IMR-90 (cell line): ENCODE data around the gene LETM1. TPM values are rescaled to one million over a fixed set of nuclear protein-coding genes. Genes with fewer than 3 reads are reported as not detected.

ENCODE experiments used
- ATAC-seq: fragments of 200-7000 bp; cut with Tn5 transposase; 2 replicates; pipeline ENCODE4 v1.9.1; 2020; ENCODE audit warnings: low read depth, mild to moderate bottlenecking, moderate library complexity
- BruUV-seq: library from RNA; stranded (reverse); fragments of 400-500 nt; replicated peaks from 2 replicates; lab custom pipeline; 2021; lab: Mats Ljungman, UMichigan
- CTCF ChIA-PET: fragments of 300-600 bp; formaldehyde crosslinking; extraction: SDS; loops from one replicate; lab custom pipeline; 2021; ENCODE audit warnings: antibody characterized with exemption; lab: Yijun Ruan, JAX
- POLR2A ChIA-PET: fragments of 300-600 bp; sonication (Branson Sonifier 250); formaldehyde crosslinking; loops from one replicate; lab custom pipeline; 2022; ENCODE audit warnings: antibody characterized with exemption; ENCODE audit not compliant: unreplicated experiment; lab: Charles Lee
- DNase-seq: peaks from one replicate; pipeline ENCODE4 v3.0.0; 2013
- H2AFZ ChIP-seq: replicated peaks from 2 replicates; pipeline ENCODE3; 2013; ENCODE audit warnings: low read length, mild to moderate bottlenecking; ENCODE audit not compliant: poor library complexity
- H2AK5ac ChIP-seq: 2 replicates; pipeline ENCODE4 v1.6.1; 2013; ENCODE audit warnings: low read depth, low read length, inconsistent platforms
- H2AK9ac ChIP-seq: replicated peaks from 2 replicates; pipeline ENCODE3; 2013; ENCODE audit warnings: mild to moderate bottlenecking, low read depth, low read length, moderate library complexity; ENCODE audit not compliant: poor library complexity
- H2BK120ac ChIP-seq: 2 replicates; pipeline ENCODE4 v1.6.1; 2013; ENCODE audit warnings: low read depth, low read length, inconsistent platforms
- H2BK15ac ChIP-seq: 3 replicates; pipeline ENCODE4 v1.6.1; 2013; ENCODE audit warnings: low read depth, low read length, inconsistent platforms
- H2BK20ac ChIP-seq: 2 replicates; pipeline ENCODE4 v1.6.1; 2013; ENCODE audit warnings: low read depth, mild to moderate bottlenecking, inconsistent platforms, low read length, moderate library complexity
- H2BK5ac ChIP-seq: 2 replicates; pipeline ENCODE4 v1.6.1; 2013; ENCODE audit warnings: mild to moderate bottlenecking, low read depth, low read length, inconsistent platforms; ENCODE audit not compliant: poor library complexity, severe bottlenecking
- H3K14ac ChIP-seq: replicated peaks from 2 replicates; pipeline ENCODE4 v1.6.1; 2013; ENCODE audit warnings: low read depth, low read length, inconsistent platforms
- H3K18ac ChIP-seq: 2 replicates; pipeline ENCODE4 v1.6.1; 2013; ENCODE audit warnings: low read depth, low read length, control low read depth
- H3K23ac ChIP-seq: 2 replicates; pipeline ENCODE4 v1.6.1; 2013; ENCODE audit warnings: low read depth, low read length, inconsistent platforms
- H3K27ac ChIP-seq: 2 replicates; pipeline ENCODE4 v1.5.1; 2013; ENCODE audit warnings: mild to moderate bottlenecking, control low read depth, low read length; ENCODE audit not compliant: insufficient read depth
- H3K27me3 ChIP-seq: 2 replicates; pipeline ENCODE4 v1.6.1; 2013; ENCODE audit warnings: low read length; ENCODE audit not compliant: control insufficient read depth, insufficient read depth
- H3K36me3 ChIP-seq: 2 replicates; pipeline ENCODE4 v1.6.1; 2013; ENCODE audit warnings: low read length, mixed read lengths; ENCODE audit not compliant: control insufficient read depth, insufficient read depth
- H3K4ac ChIP-seq: 2 replicates; pipeline ENCODE4 v1.6.1; 2013; ENCODE audit warnings: low read depth, low read length, inconsistent platforms
- H3K4me1 ChIP-seq: 2 replicates; pipeline ENCODE4 v1.6.1; 2013; ENCODE audit warnings: low read length, mixed read lengths; ENCODE audit not compliant: control insufficient read depth, insufficient read depth
- H3K4me2 ChIP-seq: 2 replicates; pipeline ENCODE4 v1.6.1; 2013; ENCODE audit warnings: low read depth, mild to moderate bottlenecking, control low read depth, low read length, moderate library complexity
- H3K4me3 ChIP-seq: 2 replicates; pipeline ENCODE4 v1.5.1; 2013; ENCODE audit warnings: low read depth, mild to moderate bottlenecking, control low read depth, low read length, moderate library complexity; ENCODE audit not compliant: insufficient read depth
- H3K56ac ChIP-seq: 2 replicates; pipeline ENCODE4 v1.6.1; 2013; ENCODE audit warnings: low read length, inconsistent platforms; ENCODE audit not compliant: insufficient read depth; ENCODE audit errors: extremely low read depth
- H3K79me1 ChIP-seq, 2 experiments: 2 replicates each; pipeline ENCODE4 v1.6.1; 2013; ENCODE audit warnings: low read length in 2 of 2, inconsistent platforms in 1 of 2, low read depth in 1 of 2
- H3K9ac ChIP-seq: 2 replicates; pipeline ENCODE4 v1.6.1; 2013; ENCODE audit warnings: low read depth, low read length, control low read depth
- H3K9me1 ChIP-seq: 2 replicates; pipeline ENCODE4 v1.6.1; 2013; ENCODE audit warnings: low read length, inconsistent platforms; ENCODE audit not compliant: insufficient read depth
- H3K9me3 ChIP-seq: 2 replicates; pipeline ENCODE4 v1.6.1; 2013; ENCODE audit warnings: low read length; ENCODE audit not compliant: control insufficient read depth, insufficient read depth
- H4K20me1 ChIP-seq: 2 replicates; pipeline ENCODE4 v1.6.1; 2013; ENCODE audit warnings: low read length, inconsistent platforms; ENCODE audit not compliant: insufficient read depth
- H4K5ac ChIP-seq: 2 replicates; pipeline ENCODE4 v1.6.1; 2013; ENCODE audit warnings: mild to moderate bottlenecking, low read depth, low read length, control low read depth
- H4K8ac ChIP-seq, 2 experiments: 2 replicates each; pipeline ENCODE4 v1.6.1; 2013; ENCODE audit warnings: low read depth in 2 of 2, low read length in 2 of 2, control low read depth in 1 of 2, inconsistent platforms in 1 of 2
- H4K91ac ChIP-seq: 2 replicates; pipeline ENCODE4 v1.6.1; 2013; ENCODE audit warnings: low read depth, low read length, inconsistent platforms; ENCODE audit not compliant: insufficient read depth
- CHD1 ChIP-seq: IDR thresholded peaks from 2 replicates; pipeline ENCODE4 v1.6.1; 2012; ENCODE audit warnings: low read depth, low read length, improper control_type of control experiment
- FOS ChIP-seq: fragments of 150-350 bp; IDR thresholded peaks from 2 replicates; pipeline ENCODE4 v1.6.1; 2016; ENCODE audit warnings: low read depth, low read length
- MXI1 ChIP-seq: IDR thresholded peaks from 2 replicates; pipeline ENCODE4 v1.6.1; 2012; ENCODE audit warnings: low read depth, mild to moderate bottlenecking, low read length, moderate library complexity, borderline replicate concordance
- RCOR1 ChIP-seq: IDR thresholded peaks from 2 replicates; pipeline ENCODE4 v1.6.1; 2012; ENCODE audit warnings: mild to moderate bottlenecking, low read length, improper control_type of control experiment; ENCODE audit not compliant: insufficient replicate concordance
- SMC3 ChIP-seq: fragments of 150-350 bp; IDR thresholded peaks from 2 replicates; pipeline ENCODE4 v1.6.1; 2016; ENCODE audit warnings: low read depth, mild to moderate bottlenecking, antibody characterized with exemption, low read length, moderate library complexity
- WGBS, 2 experiments: methylation state at CpG; one replicate each; pipeline versions ENCODE4 v1.1.5 to v1.1.7; 2013; ENCODE audit warnings: missing lambda C conversion rate in 2 of 2; ENCODE audit not compliant: insufficient read length in 1 of 2; ENCODE audit errors: extremely low coverage in 2 of 2; 5-methylcytosine and 5-hydroxymethylcytosine counted together
- dilution Hi-C: fragments of 300-500 bp; cut with HindIII; formaldehyde crosslinking; loops from one replicate; pipeline ENCODE4 v1.14.3; 2018; ENCODE audit warnings: low sequenced_read_pairs; ENCODE audit not compliant: unreplicated experiment
- in situ Hi-C: fragments of 300-500 bp; cut with MboI; formaldehyde crosslinking; loops from 3 replicates; pipeline ENCODE4 v1.14.3; 2019; ENCODE audit warnings: low sequenced_read_pairs, inconsistent platforms, mixed read lengths
- intact Hi-C: fragments of 100-400 bp; cut with micrococcal nuclease; formaldehyde crosslinking; loops from 2 replicates; pipeline ENCODE4 v1.10.0; 2022
- polyA plus RNA-seq, 3 experiments: library from polyadenylated mRNA; depleted of rRNA; stranded (reverse); fragments of >200 nt; gene quantifications; 2 replicates each; pipeline ENCODE4 v1.2.3, GENCODE V29; 2012; ENCODE audit warnings: low replicate concordance in 1 of 3
- total RNA-seq: library from RNA; depleted of rRNA; stranded (reverse); fragments of >200 nt; gene quantifications from 2 replicates; pipeline ENCODE4 v1.2.3, GENCODE V29; 2012

Gene LETM1
- total and polyA plus RNA-seq, 2 of the 4 experiments (the other 2 are of a cell fraction), result 25.0 to 49.3 TPM

GRCh38 chr4:1777822-1778641 lies 77.9 kb downstream of the LETM1 start:
- Histone ChIP-seq H2AK5ac (peak overlapping the region; percentile 67; the same call in 1 of the 2 replicates), H2BK20ac (no peak overlapping the region), H3K9ac (no peak overlapping the region), H3K79me1 (no peaks in the 10 kb centered on the region), H2BK15ac (no peak overlapping the region), H3K4me3 (no peak overlapping the region), H3K9me3 (no peaks in the 10 kb centered on the region), H3K27me3 (peaks cover 2% of the 10 kb centered on the region; the same call in 1 of the 2 replicates), H4K91ac (no peak overlapping the region), H2AFZ (peak overlapping the region; percentile 58), H2BK120ac (no peak overlapping the region), H3K4ac (no peak overlapping the region), H3K36me3 (no peaks in the 10 kb centered on the region), H3K18ac (no peak overlapping the region; the same call in 1 of the 2 replicates), H4K5ac (no peak overlapping the region), H2AK9ac (peak overlapping the region; percentile 88), H2BK5ac (no peak overlapping the region), H3K4me2 (no peak overlapping the region; the same call in 1 of the 2 replicates), H3K9me1 (no peaks in the 10 kb centered on the region), H3K56ac (no peak overlapping the region), H3K14ac (no peak overlapping the region), H3K27ac (no peak overlapping the region), H3K23ac (no peak overlapping the region), H3K4me1 (peaks cover 6% of the 10 kb centered on the region; the same call in 1 of the 2 replicates), H4K20me1 (no peaks in the 10 kb centered on the region), H4K8ac (no peak overlapping the region)
- no TSS peak for BruUV-seq
- ChIA-PET CTCF (interaction anchor here (0.9 kb wide), 1 partner anchor 10 kb away, joined by 3 read pairs; no protein-coding TSS in a partner anchor), POLR2A (no interaction called here)
- DNase-seq (no peak), ATAC-seq (peak; percentile 68)
- in situ Hi-C loops, result no loop called here
- WGBS, 2 experiments, result 41% methylated on average over 14 of the region's 27 CpGs; no CpG with 5 or more reads in 1 of the 2 experiments
- TF ChIP-seq RCOR1, result no peak
- no peak for TF ChIP-seq CHD1
- TF ChIP-seq SMC3, result no peak
- TF ChIP-seq MXI1, result no peak
- TF ChIP-seq FOS, result no peak
- dilution Hi-C loops, result no loop called here
- intact Hi-C loops, result no loop called here
